ENCODE data around the gene XAB2. TPM values are rescaled to one million over a fixed set of nuclear protein-coding genes. Genes with fewer than 3 reads are reported as not detected.
"Not testable (repeated sequence)": the region's sequence is repeated elsewhere in the genome, so short reads cannot be mapped to it uniquely, and the experiment has no call there.

XAB2 gene
- total RNA-seq, 1 donor from 2014 or later, result 27.5 TPM

GRCh38 chr19:7600721-7601120 lies 28.6 kb downstream of the XAB2 start:
- ATAC-seq (no peak), DNase-seq (no peak)
- intact Hi-C loops (cut with micrococcal nuclease), result no loop called here

GRCh38 chr19:7598180-7598579 lies 31.2 kb downstream of the XAB2 start:
- intact Hi-C loops (cut with micrococcal nuclease), result no loop called here

GRCh38 chr19:7597689-7598088 lies 31.7 kb downstream of the XAB2 start:
- intact Hi-C loops (cut with micrococcal nuclease), result no loop called here
- no peak for DNase-seq
- ATAC-seq, result no peak

More at GRCh38 chr19:7598180-7598579, 31.2 kb downstream of the XAB2 start:
- DNase-seq, result no peak
- no peak for ATAC-seq

- no peak for DNase-seq
- intact Hi-C loops (cut with micrococcal nuclease), result no loop called here
- ATAC-seq, result no peak
Observed at GRCh38 chr19:7596211-7596937, 33.0 kb downstream of the XAB2 start.

- intact Hi-C loops (cut with micrococcal nuclease), result no loop called here
- DNase-seq, result peak; percentile 33
- peak; percentile 72 for ATAC-seq
Observed at GRCh38 chr19:7595466-7596133, 33.7 kb downstream of the XAB2 start, which contains the start of gene CAMSAP3. TSS of gene CAMSAP3 (plus strand) at chr19:7595863. CDS start at chr19:7596003, 140 bp downstream.

- intact Hi-C loops (cut with micrococcal nuclease), result no loop called here
- ATAC-seq (no peak), DNase-seq (no peak)
Observed at GRCh38 chr19:7590256-7590655, 39.1 kb downstream of the XAB2 start.

- DNase-seq, result no peak
- ATAC-seq, result no peak
- intact Hi-C loops (cut with micrococcal nuclease), result no loop called here
Observed at GRCh38 chr19:7589822-7590221, 39.5 kb downstream of the XAB2 start.

- ATAC-seq (no peak), DNase-seq (no peak)
- intact Hi-C loops (cut with micrococcal nuclease), result no loop called here
Observed at GRCh38 chr19:7582446-7582845, 46.9 kb downstream of the XAB2 start.

GRCh38 chr19:7579182-7579581 lies 50.2 kb downstream of the XAB2 start:
- DNase-seq (no peak), ATAC-seq (no peak)
- intact Hi-C loops (cut with micrococcal nuclease), result no loop called here

GRCh38 chr19:7578127-7578526 lies 51.2 kb downstream of the XAB2 start:
- intact Hi-C loops (cut with micrococcal nuclease), result no loop called here
- DNase-seq (no peak), ATAC-seq (no peak)

GRCh38 chr19:7577422-7577821 lies 51.9 kb downstream of the XAB2 start:
- DNase-seq; ATAC-seq; intact Hi-C loops (cut with micrococcal nuclease): not testable (repeated sequence)

GRCh38 chr19:7575434-7576040 lies 53.8 kb downstream of the XAB2 start:
- intact Hi-C loops (cut with micrococcal nuclease), result no loop called here
- DNase-seq (no peak), ATAC-seq (no peak)

- no peak for DNase-seq
- no peak for ATAC-seq
- intact Hi-C loops (cut with micrococcal nuclease), result no loop called here
Observed at GRCh38 chr19:7570761-7571160, 58.6 kb downstream of the XAB2 start.

Small RNA genes lying within 50 kb of the gene (microRNA-seq; reads per million reads assigned to microRNA genes)
- not detected for gene MIR6792 (ENCODE audit: borderline number of aligned reads)

Other genes with a start within 250 kb of the XAB2 start
- 0.84 TPM for gene PEX11G, start 140.5 kb downstream of the XAB2 start, total RNA-seq
- gene ZNF358, start 113.4 kb downstream of the XAB2 start, total RNA-seq, result 101 TPM
- 18.5 TPM for gene MCOLN1, start 106.9 kb downstream of the XAB2 start, total RNA-seq
- gene PNPLA6, start 93.8 kb downstream of the XAB2 start, total RNA-seq, result 55.6 TPM
- gene CAMSAP3, start 33.7 kb downstream of the XAB2 start, total RNA-seq, result 2.6 TPM
- 206 TPM for gene PET100, start 248 bp upstream of the XAB2 start, total RNA-seq
- gene PCP2, start 4.2 kb upstream of the XAB2 start, total RNA-seq, result 6.5 TPM
- gene STXBP2, start 7.6 kb upstream of the XAB2 start, total RNA-seq, result 9.7 TPM
- gene RETN, start 39.5 kb upstream of the XAB2 start, total RNA-seq, result not detected
- 0.72 TPM for gene MCEMP1, start 47.5 kb upstream of the XAB2 start, total RNA-seq
- gene TRAPPC5, start 51.3 kb upstream of the XAB2 start, total RNA-seq, result 111 TPM
- 0.17 TPM for gene FCER2, start 72.6 kb upstream of the XAB2 start, total RNA-seq
- 0.42 TPM for gene CLEC4G, start 102.6 kb upstream of the XAB2 start, total RNA-seq
- gene CD209, start 118.0 kb upstream of the XAB2 start, total RNA-seq, result 10.0 TPM
- not detected for gene CLEC4M, start 133.7 kb upstream of the XAB2 start, total RNA-seq
- gene EVI5L, start 200.7 kb upstream of the XAB2 start, total RNA-seq, result 23.5 TPM
- 0.15 TPM for gene PRR36, start 244.8 kb upstream of the XAB2 start, total RNA-seq

Data from left ventricle myocardium superior (tissue), 1 donor.